Ammon's horn (tissue), 1 donor: ENCODE measurements around the gene REM1.

Experiments used
- DNase-seq: peaks from one replicate; pipeline ENCODE4 v3.0.0-alpha.2; 2016; ENCODE audit warnings: low spot score

Gene REM1

DNA sequence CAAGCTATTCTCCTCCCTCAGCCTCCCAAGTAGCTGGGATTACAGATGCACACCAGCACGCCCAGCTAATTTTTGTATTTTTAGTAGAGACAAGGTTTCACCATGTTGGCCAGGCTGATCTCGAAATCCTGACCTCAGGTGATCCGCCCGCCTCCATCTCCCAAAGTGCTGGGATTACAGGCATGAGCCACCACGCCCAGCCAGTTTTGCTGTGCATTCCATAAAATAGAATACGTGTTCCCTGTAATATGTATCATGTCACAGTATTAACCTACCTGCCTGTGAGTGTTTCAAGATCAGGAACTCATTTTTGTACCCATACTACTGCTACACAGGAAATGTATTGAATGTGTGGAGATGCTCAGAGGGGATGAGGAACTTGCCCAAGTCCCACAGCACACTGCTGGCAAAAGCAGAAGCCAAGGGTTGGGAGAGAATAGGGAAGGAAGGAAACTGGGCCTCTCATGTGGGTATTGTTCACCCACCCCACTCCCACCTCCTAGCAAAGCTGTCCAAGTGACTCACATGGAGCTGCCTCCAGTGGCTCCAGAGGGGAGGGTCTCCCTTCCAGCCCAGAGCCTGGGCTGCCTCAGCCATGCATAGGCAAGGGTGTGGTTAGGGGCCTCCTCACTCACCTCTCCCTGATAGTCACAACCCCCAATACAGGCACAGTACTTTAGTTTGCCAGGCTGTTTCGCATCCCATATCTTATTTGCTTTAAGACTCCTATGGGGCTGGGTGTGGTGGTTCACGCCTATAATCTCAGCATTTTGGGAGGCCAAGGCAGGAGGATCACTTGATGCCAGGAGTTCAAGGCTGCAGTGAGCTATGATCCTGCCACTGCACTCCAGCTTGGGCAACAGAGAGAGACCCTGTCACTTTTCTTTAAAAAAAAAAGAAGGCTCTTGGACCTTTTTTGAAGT is 48.5 kb downstream of the REM1 start:
- DNase-seq = peak; percentile 73

DNA sequence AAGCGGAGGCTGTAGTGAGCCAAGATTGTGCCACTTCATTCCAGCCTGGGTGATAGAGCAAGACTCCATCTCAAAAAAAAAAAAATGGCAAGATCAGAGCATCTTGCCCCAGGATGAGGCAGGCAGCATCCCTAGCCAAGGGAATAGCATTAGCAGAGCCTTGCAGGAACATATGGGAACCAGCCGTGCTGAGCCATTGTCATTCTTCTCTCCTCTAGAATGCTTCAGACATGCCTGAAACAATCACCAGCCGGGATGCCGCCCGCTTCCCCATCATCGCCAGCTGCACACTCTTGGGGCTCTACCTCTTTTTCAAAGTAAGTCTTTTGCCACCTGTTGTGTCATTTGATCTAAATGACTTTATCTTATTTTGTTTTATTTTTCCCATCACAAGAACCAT is 52.2 kb downstream of the REM1 start:
- DNase-seq = no peak
